ENCODE measurements around the gene ATP6V0E2. TPM values are rescaled to one million over a fixed set of nuclear protein-coding genes. Genes with fewer than 3 reads are reported as not detected.

The ATP6V0E2 gene
- total RNA-seq, 1 experiment from 2014 or later = 25.5 TPM

DNA sequence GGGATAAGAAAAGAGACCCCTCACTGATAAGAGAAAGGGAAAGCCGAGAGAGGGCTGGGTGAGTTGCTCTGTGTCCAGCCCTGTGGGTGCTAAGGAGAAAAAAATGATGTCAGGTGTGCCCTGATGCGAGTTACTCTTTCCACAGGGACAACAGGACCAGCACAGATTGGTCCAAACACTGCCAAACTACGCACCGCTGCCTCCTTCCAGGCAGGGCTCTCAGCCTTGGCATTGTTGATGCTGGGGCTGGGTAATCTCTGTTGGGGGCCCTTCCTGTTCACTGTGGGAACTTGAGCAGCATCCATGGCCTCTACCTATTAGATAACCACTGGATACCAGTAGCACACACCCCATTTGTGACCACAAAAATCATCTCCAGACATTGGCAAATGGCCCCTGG, 10.3 kb upstream of the ATP6V0E2 start:
- RAD21 ChIA-PET (ENCODE audit: low non-redundant PET in 1 of 2, low total read pairs in 2 of 2, uncharacterized antibody in 2 of 2, unreplicated experiment in 2 of 2) = no interaction called here

GRCh38 chr7:149864023-149864422, 9.7 kb upstream of the ATP6V0E2 start:
- Histone ChIP-seq H2AFZ (ENCODE audit: low read depth, low read length, poor library complexity, severe bottlenecking) (no peak overlapping the region), H3K27ac (ENCODE audit: low read depth, low read length) (no peak overlapping the region), H3K4me1 (ENCODE audit: control insufficient read depth in 1 of 2, insufficient read depth in 2 of 2, low read length in 2 of 2) (peaks cover 0 to 6% of the 10 kb centered on the region in 2 experiments; a peak in 1 of 4 replicates), H3K4me3 (replicated peaks in 1 of 2; ENCODE audit: low read depth in 1 of 2, low read length in 2 of 2) (no peak overlapping the region), H4K20me1 (ENCODE audit: insufficient read depth) (no peaks in the 10 kb centered on the region), H3K9me2 (ENCODE audit: insufficient read depth) (no peaks in the 10 kb centered on the region), H3K9ac (ENCODE audit: low read length) (no peak overlapping the region), H3K9me3 (ENCODE audit: control insufficient read depth in 1 of 2, insufficient read depth in 1 of 2, low read depth in 1 of 2, low read length in 2 of 2) (no peaks in the 10 kb centered on the region), H3K4me2 (ENCODE audit: low read length) (no peak overlapping the region), H3K27me3 (ENCODE audit: insufficient read depth, low read length) (no peaks in the 10 kb centered on the region), H3K79me2 (ENCODE audit: insufficient read depth, low read length) (no peaks in the 10 kb centered on the region), H3K36me3 (ENCODE audit: control insufficient read depth in 1 of 2, insufficient read depth in 2 of 2, low read length in 2 of 2) (no peaks in the 10 kb centered on the region)
- BruUV-seq (replicated peaks) = no TSS peak
- no peak for ATAC-seq
- intact Hi-C loops (cut with micrococcal nuclease) = no loop called here
- RAD21 ChIA-PET (ENCODE audit: low non-redundant PET in 1 of 2, low total read pairs in 2 of 2, uncharacterized antibody in 2 of 2, unreplicated experiment in 2 of 2) = no interaction called here
- POLR2A ChIA-PET = no interaction called here
- no peak for DNase-seq (ENCODE audit: low read depth, low spot score)
- TF ChIP-seq, protein P1, sequence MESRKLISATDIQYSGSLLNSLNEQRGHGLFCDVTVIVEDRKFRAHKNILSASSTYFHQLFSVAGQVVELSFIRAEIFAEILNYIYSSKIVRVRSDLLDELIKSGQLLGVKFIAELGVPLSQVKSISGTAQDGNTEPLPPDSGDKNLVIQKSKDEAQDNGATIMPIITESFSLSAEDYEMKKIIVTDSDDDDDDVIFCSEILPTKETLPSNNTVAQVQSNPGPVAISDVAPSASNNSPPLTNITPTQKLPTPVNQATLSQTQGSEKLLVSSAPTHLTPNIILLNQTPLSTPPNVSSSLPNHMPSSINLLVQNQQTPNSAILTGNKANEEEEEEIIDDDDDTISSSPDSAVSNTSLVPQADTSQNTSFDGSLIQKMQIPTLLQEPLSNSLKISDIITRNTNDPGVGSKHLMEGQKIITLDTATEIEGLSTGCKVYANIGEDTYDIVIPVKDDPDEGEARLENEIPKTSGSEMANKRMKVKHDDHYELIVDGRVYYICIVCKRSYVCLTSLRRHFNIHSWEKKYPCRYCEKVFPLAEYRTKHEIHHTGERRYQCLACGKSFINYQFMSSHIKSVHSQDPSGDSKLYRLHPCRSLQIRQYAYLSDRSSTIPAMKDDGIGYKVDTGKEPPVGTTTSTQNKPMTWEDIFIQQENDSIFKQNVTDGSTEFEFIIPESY (IDR thresholded peaks at IDR 0.05; ENCODE audit: extremely low read depth, insufficient replicate concordance, low read length) = no peak
- no peak for TF ChIP-seq JUND (IDR thresholded peaks at IDR 0.05)
- no peak for TF ChIP-seq ZNF274 (IDR thresholded peaks at IDR 0.05; ENCODE audit: low read depth, low read length)
- no peak for TF ChIP-seq MAX (IDR thresholded peaks at IDR 0.05)
- TF ChIP-seq CBX3 (IDR thresholded peaks at IDR 0.05; ENCODE audit: low read depth) = no peak
- no peak for TF ChIP-seq TCF7L2 (IDR thresholded peaks at IDR 0.05; ENCODE audit: borderline replicate concordance, extremely low read depth, insufficient read depth, insufficient read length)
- no peak for TF ChIP-seq CEBPB (IDR thresholded peaks at IDR 0.05; ENCODE audit: low read depth)
- no peak for TF ChIP-seq FOSL1 (IDR thresholded peaks at IDR 0.05; ENCODE audit: low read depth)
- TF ChIP-seq, protein P2, sequence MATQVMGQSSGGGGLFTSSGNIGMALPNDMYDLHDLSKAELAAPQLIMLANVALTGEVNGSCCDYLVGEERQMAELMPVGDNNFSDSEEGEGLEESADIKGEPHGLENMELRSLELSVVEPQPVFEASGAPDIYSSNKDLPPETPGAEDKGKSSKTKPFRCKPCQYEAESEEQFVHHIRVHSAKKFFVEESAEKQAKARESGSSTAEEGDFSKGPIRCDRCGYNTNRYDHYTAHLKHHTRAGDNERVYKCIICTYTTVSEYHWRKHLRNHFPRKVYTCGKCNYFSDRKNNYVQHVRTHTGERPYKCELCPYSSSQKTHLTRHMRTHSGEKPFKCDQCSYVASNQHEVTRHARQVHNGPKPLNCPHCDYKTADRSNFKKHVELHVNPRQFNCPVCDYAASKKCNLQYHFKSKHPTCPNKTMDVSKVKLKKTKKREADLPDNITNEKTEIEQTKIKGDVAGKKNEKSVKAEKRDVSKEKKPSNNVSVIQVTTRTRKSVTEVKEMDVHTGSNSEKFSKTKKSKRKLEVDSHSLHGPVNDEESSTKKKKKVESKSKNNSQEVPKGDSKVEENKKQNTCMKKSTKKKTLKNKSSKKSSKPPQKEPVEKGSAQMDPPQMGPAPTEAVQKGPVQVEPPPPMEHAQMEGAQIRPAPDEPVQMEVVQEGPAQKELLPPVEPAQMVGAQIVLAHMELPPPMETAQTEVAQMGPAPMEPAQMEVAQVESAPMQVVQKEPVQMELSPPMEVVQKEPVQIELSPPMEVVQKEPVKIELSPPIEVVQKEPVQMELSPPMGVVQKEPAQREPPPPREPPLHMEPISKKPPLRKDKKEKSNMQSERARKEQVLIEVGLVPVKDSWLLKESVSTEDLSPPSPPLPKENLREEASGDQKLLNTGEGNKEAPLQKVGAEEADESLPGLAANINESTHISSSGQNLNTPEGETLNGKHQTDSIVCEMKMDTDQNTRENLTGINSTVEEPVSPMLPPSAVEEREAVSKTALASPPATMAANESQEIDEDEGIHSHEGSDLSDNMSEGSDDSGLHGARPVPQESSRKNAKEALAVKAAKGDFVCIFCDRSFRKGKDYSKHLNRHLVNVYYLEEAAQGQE (IDR thresholded peaks at IDR 0.05; ENCODE audit: low read depth) = no peak
- no peak for TF ChIP-seq RAD21 (IDR thresholded peaks at IDR 0.05; ENCODE audit: low read depth)
- TF ChIP-seq SP1 (IDR thresholded peaks at IDR 0.05; ENCODE audit: low read depth) = no peak
- no peak for TF ChIP-seq YY1 (IDR thresholded peaks at IDR 0.05; ENCODE audit: extremely low read depth, insufficient replicate concordance, low read depth, low read length)
- no peak for TF ChIP-seq EZH2 (IDR thresholded peaks at IDR 0.05)
- no peak for TF ChIP-seq SRF (IDR thresholded peaks at IDR 0.05; ENCODE audit: low read depth)
- TF ChIP-seq POLR2AphosphoS5 (IDR thresholded peaks at IDR 0.05; ENCODE audit: low read depth, low read length) = no peak
- TF ChIP-seq POLR2A (IDR thresholded peaks at IDR 0.05; ENCODE audit: borderline replicate concordance, extremely low read depth, insufficient read depth, insufficient read length) = no peak
- CTCF ChIA-PET = no interaction called here

More for the DNA sequence above, 10.3 kb upstream of the ATP6V0E2 start:
- CTCF ChIA-PET = no interaction called here
- POLR2A ChIA-PET = no interaction called here
- H3K4me3 ChIP-seq (replicated peaks in 1 of 2; ENCODE audit: low read depth in 1 of 2, low read length in 2 of 2) = no peak overlapping the region
- no peaks in the 10 kb centered on the region for H4K20me1 ChIP-seq (ENCODE audit: insufficient read depth)
- TF ChIP-seq ELF1 (IDR thresholded peaks at IDR 0.05; ENCODE audit: borderline replicate concordance, low read depth) = no peak
- no peak for TF ChIP-seq CBX3 (IDR thresholded peaks at IDR 0.05; ENCODE audit: low read depth)
- no peaks in the 10 kb centered on the region for H3K9me3 ChIP-seq (ENCODE audit: control insufficient read depth in 1 of 2, insufficient read depth in 1 of 2, low read depth in 1 of 2, low read length in 2 of 2)
- DNase-seq (ENCODE audit: low read depth, low spot score) (no peak), ATAC-seq (no peak)
- H3K9me2 ChIP-seq (ENCODE audit: insufficient read depth) = no peaks in the 10 kb centered on the region
- peaks cover 0 to 7% of the 10 kb centered on the region in 2 experiments; a peak in 1 of 4 replicates for H3K4me1 ChIP-seq (ENCODE audit: control insufficient read depth in 1 of 2, insufficient read depth in 2 of 2, low read length in 2 of 2)
- intact Hi-C loops (cut with micrococcal nuclease) = no loop called here
- no peak overlapping the region for H2AFZ ChIP-seq (ENCODE audit: low read depth, low read length, poor library complexity, severe bottlenecking)
- BruUV-seq (replicated peaks) = no TSS peak
- H3K27me3 ChIP-seq (ENCODE audit: insufficient read depth, low read length) = no peaks in the 10 kb centered on the region
- H3K79me2 ChIP-seq (ENCODE audit: insufficient read depth, low read length) = no peaks in the 10 kb centered on the region
- no peak overlapping the region for H3K27ac ChIP-seq (ENCODE audit: low read depth, low read length)
- no peaks in the 10 kb centered on the region for H3K36me3 ChIP-seq (ENCODE audit: control insufficient read depth in 1 of 2, insufficient read depth in 2 of 2, low read length in 2 of 2)
- no peak overlapping the region for H3K4me2 ChIP-seq (ENCODE audit: low read length)
- no peak overlapping the region for H3K9ac ChIP-seq (ENCODE audit: low read length)
